ENCODE measurements around the gene RPS6KA3. TPM values are rescaled to one million over a fixed set of nuclear protein-coding genes. Genes with fewer than 3 reads are reported as not detected.

The RPS6KA3 gene
- total and polyA plus RNA-seq, 9 of the 15 experiments (the other 6 are each of a cell fraction or from before 2014, with no cell fraction given) = 10.9 to 61.9 (median 37.4) TPM

DNA sequence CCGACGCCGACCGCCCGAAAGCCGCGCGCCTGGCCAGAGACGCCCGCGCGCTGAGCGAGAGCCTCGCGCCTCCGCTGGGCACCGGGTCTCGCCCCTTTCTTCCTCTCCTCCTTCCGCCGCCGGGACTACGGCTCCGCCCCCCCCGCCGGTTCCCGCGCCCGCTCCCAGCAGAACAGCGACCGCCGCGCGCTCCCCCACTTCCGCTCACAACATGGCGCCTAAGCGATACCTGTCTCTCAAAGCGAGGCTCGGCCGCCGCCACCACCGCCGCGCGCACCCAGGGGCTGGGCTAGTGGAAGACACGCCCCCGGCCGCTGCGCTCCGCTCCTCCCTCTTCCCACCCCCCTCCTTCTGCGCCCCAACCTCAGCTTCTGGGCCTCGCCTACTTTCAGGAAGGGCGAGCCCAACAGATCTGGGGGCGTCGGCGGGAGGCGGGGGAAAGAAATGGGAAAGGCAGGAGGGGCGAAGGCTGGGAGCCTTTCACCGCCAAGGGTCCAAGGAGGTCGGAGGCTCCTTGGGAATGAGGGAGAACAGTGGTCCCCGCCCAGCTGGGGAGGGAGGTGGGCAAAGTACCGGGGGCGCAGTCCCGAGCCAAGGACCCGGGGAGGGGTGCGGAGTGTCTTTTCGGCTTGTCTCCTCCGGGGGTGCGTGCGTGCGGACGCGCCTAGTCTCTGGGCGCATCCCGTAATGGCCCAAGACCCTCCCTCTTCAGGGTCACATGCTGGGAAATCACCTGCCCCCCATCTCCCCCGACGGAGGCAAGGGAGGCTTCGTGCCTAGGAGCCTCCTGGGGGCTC is at the start of gene RPS6KA3 (continued):
- no peak for TF ChIP-seq NR2C2 (CRISPR knock-in tag; IDR thresholded peaks at IDR 0.05)
- TF ChIP-seq NR2C2 (tag; IDR thresholded peaks at IDR 0.05) = no peak
- no peak for TF ChIP-seq ZNF184 (CRISPR knock-in tag; IDR thresholded peaks at IDR 0.05)
- TF ChIP-seq TSC22D4 (tag; IDR thresholded peaks at IDR 0.05) = no peak
- TF ChIP-seq REST (IDR thresholded peaks at IDR 0.05; ENCODE audit: borderline replicate concordance) = no peak
- TF ChIP-seq REST (CRISPR knock-in tag; IDR thresholded peaks at IDR 0.05; ENCODE audit: low read depth) = no peak
- no peak for TF ChIP-seq HMG20A (CRISPR knock-in tag; conservative IDR thresholded peaks at IDR 0.05)
- TF ChIP-seq SMARCA4 (IDR thresholded peaks at IDR 0.05) = no peak; the same call in 1 of the 2 replicates
- TF ChIP-seq ZNF76 (CRISPR knock-in tag; IDR thresholded peaks at IDR 0.05; ENCODE audit: borderline replicate concordance) = no peak
- no peak for TF ChIP-seq POU5F1 (IDR thresholded peaks at IDR 0.05; ENCODE audit: borderline replicate concordance, low read depth, low read length, partially characterized antibody)
- TF ChIP-seq, protein P1, sequence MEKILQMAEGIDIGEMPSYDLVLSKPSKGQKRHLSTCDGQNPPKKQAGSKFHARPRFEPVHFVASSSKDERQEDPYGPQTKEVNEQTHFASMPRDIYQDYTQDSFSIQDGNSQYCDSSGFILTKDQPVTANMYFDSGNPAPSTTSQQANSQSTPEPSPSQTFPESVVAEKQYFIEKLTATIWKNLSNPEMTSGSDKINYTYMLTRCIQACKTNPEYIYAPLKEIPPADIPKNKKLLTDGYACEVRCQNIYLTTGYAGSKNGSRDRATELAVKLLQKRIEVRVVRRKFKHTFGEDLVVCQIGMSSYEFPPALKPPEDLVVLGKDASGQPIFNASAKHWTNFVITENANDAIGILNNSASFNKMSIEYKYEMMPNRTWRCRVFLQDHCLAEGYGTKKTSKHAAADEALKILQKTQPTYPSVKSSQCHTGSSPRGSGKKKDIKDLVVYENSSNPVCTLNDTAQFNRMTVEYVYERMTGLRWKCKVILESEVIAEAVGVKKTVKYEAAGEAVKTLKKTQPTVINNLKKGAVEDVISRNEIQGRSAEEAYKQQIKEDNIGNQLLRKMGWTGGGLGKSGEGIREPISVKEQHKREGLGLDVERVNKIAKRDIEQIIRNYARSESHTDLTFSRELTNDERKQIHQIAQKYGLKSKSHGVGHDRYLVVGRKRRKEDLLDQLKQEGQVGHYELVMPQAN (IDR thresholded peaks at IDR 0.05; ENCODE audit: borderline replicate concordance) = no peak
- no peak for TF ChIP-seq ZNF785 (CRISPR knock-in tag; IDR thresholded peaks at IDR 0.05)
- TF ChIP-seq, protein P2, sequence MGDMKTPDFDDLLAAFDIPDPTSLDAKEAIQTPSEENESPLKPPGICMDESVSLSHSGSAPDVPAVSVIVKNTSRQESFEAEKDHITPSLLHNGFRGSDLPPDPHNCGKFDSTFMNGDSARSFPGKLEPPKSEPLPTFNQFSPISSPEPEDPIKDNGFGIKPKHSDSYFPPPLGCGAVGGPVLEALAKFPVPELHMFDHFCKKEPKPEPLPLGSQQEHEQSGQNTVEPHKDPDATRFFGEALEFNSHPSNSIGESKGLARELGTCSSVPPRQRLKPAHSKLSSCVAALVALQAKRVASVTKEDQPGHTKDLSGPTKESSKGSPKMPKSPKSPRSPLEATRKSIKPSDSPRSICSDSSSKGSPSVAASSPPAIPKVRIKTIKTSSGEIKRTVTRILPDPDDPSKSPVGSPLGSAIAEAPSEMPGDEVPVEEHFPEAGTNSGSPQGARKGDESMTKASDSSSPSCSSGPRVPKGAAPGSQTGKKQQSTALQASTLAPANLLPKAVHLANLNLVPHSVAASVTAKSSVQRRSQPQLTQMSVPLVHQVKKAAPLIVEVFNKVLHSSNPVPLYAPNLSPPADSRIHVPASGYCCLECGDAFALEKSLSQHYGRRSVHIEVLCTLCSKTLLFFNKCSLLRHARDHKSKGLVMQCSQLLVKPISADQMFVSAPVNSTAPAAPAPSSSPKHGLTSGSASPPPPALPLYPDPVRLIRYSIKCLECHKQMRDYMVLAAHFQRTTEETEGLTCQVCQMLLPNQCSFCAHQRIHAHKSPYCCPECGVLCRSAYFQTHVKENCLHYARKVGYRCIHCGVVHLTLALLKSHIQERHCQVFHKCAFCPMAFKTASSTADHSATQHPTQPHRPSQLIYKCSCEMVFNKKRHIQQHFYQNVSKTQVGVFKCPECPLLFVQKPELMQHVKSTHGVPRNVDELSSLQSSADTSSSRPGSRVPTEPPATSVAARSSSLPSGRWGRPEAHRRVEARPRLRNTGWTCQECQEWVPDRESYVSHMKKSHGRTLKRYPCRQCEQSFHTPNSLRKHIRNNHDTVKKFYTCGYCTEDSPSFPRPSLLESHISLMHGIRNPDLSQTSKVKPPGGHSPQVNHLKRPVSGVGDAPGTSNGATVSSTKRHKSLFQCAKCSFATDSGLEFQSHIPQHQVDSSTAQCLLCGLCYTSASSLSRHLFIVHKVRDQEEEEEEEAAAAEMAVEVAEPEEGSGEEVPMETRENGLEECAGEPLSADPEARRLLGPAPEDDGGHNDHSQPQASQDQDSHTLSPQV (IDR thresholded peaks at IDR 0.05) = no peak
- no peak for TF ChIP-seq KAT7 (CRISPR knock-in tag; IDR thresholded peaks at IDR 0.05; ENCODE audit: borderline replicate concordance)
